GM18870 (cell line): ENCODE results near the gene SLC25A42.
"Not testable (repeated sequence)": the region's sequence is repeated elsewhere in the genome, so short reads cannot be mapped to it uniquely, and the experiment has no call there.

Source experiments
- ATAC-seq: cut with Tn5 transposase; IDR thresholded peaks from one replicate; pipeline ENCODE4 v1.9.1; 2021; ENCODE audit warnings: moderate library complexity; ENCODE audit not compliant: unreplicated experiment

SLC25A42 gene

DNA sequence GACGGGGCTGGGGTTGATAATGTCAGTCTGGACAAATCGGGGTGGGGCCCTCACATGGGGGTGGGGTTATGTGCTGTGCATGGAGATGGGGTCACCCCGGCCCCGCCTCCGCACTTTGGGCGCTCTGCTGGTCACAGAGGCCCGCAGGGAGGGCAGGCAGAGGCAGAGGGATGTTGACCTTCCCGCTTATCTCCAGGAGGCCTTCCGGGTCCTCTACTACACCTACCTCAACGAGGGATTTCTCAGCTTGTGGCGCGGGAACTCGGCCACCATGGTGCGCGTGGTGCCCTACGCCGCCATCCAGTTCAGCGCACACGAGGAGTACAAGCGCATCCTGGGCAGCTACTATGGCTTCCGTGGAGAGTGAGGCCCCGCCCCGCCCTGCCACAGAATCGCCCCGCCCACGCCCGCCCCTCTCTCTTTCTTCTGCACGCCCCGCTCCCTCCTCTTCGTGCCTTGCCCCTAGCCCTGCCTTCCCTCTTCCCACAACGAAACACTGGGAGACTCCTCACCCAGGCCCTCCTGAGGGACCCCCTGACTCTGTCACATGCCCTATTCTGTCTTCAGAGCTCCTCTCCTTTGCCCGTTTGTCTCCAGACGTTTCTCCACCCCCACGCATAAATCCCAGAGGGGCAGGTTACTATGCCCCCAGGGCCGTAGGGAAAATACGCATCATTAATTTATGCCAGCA lies 41.7 kb downstream of the SLC25A42 start:
- no peak for ATAC-seq

DNA sequence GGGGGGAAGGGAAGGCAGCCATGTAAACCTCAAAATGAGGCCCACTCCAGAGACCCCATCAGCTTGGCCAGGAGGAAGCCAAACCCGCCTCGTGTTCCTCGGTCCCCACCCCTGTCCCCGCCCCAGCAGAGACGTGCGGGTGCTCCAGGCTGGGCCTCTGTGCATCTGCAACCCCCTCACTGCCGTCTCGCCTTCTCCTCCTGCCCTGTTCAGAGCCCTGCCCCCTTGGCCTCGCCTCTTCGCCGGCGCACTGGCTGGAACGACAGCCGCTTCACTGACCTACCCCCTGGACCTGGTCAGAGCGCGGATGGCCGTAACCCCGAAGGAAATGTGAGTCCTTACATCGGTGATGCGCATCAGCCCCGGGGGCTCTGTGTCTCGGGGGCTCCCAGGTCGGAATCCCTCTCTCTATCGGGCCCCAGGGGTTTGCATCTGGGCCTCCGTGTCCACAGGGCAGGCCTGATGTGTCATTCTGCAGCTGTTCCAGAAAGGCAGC lies 42.3 kb downstream of the SLC25A42 start:
- ATAC-seq, result no peak

GRCh38 chr19:19106938-19107337 lies 43.1 kb downstream of the SLC25A42 start:
- ATAC-seq, result not testable (repeated sequence)

DNA sequence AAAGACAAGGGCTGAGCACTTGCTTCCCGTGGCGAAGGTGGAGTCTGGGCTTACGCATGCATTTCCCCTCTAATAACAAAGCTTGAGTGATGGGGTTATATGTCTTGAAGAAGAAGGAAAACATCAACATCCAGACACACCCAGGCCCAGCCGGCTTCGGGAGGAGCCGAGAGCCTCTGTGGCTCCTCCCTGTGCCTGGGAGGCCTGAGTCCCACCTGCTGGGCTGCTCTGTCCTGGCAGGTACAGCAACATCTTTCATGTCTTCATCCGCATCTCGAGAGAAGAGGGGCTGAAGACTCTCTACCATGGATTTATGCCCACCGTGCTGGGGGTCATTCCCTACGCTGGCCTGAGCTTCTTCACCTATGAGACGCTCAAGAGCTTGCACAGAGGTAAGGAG lies 43.9 kb downstream of the SLC25A42 start:
- no peak for ATAC-seq

GRCh38 chr19:19109601-19110000 lies 45.8 kb downstream of the SLC25A42 start:
- ATAC-seq, result no peak

GRCh38 chr19:19110410-19111135 lies 46.8 kb downstream of the SLC25A42 start:
- ATAC-seq, result no peak

DNA sequence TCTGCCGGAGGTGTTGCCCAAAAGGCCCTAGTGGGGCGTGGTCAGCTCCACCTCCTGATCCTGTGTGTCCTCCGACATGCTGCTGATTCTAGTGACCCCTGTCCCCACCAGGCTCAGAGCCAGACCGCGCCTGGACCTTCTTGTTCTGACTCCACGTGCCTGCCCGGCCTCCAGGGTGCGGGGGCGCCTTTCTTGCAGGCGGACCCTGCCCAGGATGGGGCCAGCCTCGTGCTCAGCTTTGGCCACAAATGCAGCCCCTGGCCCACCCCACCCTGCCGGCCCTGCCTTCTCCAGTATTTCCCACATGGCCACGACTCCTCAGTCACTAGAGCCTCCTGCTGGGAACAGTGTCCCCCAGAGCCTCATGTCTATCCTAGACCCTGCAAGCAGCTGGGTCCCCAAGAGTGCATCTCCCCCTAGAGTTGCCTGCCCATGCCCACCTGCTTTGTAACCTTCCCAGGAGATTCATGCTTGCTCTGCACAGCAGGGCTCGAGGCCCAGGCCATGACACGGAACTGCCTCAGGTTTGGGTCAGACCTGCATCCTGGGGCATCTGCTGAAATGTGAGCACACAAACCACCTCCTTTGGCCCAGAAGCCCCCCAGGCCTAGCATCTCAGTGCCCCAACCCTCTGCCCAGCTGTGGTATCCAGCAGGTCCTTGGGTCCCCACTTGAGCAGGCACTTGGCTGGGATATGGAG lies 47.5 kb downstream of the SLC25A42 start:
- no peak for ATAC-seq

- no peak for ATAC-seq
Observed at GRCh38 chr19:19111967-19112580, 48.3 kb downstream of the SLC25A42 start.

GRCh38 chr19:19113040-19113626 lies 49.3 kb downstream of the SLC25A42 start:
- ATAC-seq, result no peak

- ATAC-seq, result no peak
Observed at GRCh38 chr19:19115954-19116353, 52.2 kb downstream of the SLC25A42 start.

- ATAC-seq, result no peak
Observed at GRCh38 chr19:19119325-19120237, 55.8 kb downstream of the SLC25A42 start.

DNA sequence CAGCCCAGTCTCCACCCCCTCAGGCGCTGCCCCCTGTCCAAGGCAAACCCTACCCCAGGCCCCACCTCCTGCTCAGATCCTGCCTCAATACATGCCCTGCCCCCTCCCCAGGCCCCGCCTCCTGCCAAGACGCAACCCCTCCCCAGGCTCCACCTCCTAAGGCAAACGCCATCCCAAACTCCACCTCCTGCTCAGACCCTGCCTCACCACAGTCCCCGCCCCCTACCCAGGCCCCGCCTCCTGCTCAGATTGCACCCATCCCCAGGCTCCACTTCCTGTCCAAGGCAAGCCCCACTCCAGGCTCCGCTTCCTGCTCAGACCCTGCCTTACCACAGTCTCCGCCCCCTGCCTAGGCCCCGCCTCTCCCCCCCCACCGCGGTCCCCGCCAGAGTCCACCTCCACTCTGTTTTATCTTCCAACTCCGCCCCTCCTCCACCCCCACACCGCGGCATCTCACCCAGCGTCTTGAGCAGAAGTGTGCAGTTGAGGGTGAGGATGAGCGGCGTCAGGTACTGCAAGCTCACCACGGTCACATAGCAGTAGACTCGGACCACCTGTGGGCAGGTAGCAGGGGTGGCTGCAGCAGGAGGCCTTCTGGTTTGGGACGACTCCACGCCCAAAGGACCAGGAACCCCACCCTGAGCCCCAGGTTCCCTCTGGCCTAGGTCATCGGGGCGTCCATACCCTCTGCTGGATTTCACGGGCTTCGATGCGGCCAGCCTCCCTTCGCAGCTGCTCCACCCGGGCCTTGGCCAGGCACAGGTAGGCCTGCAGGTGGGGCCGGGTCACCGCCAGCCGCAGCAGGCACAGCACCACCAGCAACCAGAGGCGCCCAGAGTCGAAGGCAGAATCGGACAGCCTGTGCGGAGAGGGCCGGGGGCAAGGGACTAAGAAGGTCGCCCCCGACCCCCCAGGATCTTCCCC lies 56.8 kb downstream of the SLC25A42 start:
- no peak for ATAC-seq

GRCh38 chr19:19121371-19121770 lies 57.6 kb downstream of the SLC25A42 start:
- no peak for ATAC-seq

DNA sequence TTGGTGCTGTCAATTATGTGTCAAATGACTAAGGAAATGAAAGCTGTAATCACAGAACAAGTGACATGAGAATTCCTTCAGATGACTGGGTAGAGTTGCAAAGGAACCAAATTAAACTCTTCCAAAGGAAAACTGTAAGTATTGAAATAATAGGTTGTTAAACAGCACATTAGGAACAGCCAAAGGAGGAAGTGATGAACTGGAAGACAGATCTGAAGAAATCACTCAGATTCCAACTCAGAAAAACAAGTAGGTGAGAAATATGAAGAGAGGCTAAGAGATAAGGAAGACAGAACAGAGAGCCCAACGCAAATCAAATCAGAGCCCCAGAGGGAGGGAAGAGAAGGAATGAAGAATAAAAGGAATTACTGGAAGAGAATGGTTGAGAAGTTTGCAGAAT lies 59.1 kb downstream of the SLC25A42 start:
- ATAC-seq, result no peak

GRCh38 chr19:19123386-19123785 lies 59.6 kb downstream of the SLC25A42 start:
- ATAC-seq, result no peak

DNA sequence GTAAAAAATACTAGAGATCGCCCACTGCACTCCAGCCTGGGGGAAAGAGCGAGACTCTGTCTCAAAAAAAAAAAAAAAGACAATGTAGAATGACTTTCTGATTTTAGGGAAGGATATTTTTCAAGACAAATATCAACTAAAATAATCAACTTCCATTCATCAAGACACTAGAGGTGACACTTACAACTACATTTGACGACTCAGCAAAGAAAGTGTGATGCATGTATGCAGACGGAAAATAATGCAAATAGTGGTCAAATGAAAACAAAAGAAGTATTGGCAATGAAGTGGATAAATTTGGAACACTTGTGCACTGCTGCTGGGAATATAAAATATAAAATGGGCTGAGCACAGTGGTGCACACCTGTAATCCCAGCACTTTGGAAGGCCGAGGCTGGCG lies 62.3 kb downstream of the SLC25A42 start:
- no peak for ATAC-seq

GRCh38 chr19:19131989-19132388 lies 68.2 kb downstream of the SLC25A42 start:
- no peak for ATAC-seq

DNA sequence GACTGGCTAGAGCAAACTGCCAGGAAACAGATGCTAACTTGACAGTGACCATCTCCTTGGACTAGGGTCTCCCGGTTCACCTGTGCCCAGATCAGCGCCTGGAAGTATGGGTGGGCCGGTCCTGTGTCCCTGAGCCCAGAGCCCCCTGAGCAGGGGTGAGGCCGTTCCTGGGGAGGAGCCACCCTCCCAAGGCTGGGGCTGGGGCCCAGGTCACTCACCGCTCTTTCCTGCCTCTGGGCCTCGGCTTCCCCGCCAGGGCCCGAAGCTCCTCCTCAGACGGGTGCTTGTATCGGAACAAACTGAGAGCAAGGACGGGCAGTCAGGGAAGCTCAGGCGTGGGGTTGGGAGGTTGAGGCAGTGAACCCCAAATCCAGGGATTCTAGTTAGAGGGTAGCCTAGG lies 69.1 kb downstream of the SLC25A42 start:
- no peak for ATAC-seq

DNA sequence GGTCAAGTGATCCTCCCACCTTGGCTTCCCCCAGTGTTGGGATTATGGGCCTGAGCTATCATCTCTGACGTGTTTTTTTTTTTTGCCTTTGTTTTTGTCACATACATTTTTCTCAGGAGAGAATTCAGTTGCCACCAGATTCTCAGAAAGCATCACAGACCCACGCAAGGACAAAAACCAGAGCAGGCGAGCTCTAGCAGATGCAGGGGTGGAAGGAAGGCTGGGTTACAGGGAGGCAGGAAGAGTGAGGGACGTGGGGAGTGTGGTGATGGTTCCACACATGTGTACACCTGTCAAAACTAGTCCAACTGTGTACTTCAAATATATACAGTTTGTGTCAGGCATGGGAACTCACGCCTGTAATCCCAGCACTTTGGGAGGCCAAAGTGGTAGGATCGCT lies 70.2 kb downstream of the SLC25A42 start:
- no peak for ATAC-seq
